GM15510 (cell line): ENCODE results near the gene MCM5.
A peak's percentile ranks its signal among the peaks of the same experiment; 100 is the strongest.

Source experiments
- POLR2A ChIP-seq: IDR thresholded peaks from 3 replicates; pipeline ENCODE4 v1.6.1; 2011; ENCODE audit warnings: borderline replicate concordance; ENCODE audit not compliant: insufficient read length; ENCODE audit errors: extremely low read depth

Gene MCM5

DNA sequence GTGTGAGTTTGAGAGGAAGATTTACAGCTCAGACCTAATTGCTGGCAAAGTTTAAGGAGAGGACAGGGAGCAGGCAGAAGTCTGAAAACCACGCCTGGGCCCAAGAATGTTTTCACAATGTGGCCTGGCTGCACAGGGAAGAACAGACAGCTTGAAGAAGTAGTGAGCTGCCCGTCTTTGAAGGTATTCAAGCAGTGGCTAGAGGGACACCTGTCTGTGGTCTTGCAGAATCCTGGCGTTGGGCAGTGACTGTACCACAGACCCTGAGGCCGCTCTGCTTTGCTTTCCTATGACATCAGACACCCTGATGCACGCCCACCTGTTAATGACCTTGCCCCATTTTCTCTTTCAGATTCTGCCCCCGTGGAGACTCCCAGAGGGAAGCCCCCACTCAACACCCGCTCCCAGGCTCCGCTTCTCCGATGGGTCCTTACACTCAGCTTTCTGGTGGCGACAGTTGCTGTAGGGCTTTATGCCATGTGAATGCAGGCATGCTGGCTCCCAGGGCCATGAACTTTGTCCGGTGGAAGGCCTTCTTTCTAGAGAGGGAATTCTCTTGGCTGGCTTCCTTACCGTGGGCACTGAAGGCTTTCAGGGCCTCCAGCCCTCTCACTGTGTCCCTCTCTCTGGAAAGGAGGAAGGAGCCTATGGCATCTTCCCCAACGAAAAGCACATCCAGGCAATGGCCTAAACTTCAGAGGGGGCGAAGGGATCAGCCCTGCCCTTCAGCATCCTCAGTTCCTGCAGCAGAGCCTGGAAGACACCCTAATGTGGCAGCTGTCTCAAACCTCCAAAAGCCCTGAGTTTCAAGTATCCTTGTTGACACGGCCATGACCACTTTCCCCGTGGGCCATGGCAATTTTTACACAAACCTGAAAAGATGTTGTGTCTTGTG lies 6.6 kb upstream of the MCM5 start:
- TF ChIP-seq POLR2A: no peak

DNA sequence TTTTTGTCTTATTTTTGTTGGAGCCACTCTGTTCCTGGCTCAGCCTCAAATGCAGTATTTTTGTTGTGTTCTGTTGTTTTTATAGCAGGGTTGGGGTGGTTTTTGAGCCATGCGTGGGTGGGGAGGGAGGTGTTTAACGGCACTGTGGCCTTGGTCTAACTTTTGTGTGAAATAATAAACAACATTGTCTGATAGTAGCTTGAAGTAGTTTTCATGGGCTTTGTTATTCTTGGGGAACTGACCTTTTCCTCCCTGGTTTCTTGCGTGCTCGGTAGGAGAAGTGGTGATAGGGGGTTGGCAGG lies 6.0 kb upstream of the MCM5 start:
- TF ChIP-seq POLR2A: no peak

DNA sequence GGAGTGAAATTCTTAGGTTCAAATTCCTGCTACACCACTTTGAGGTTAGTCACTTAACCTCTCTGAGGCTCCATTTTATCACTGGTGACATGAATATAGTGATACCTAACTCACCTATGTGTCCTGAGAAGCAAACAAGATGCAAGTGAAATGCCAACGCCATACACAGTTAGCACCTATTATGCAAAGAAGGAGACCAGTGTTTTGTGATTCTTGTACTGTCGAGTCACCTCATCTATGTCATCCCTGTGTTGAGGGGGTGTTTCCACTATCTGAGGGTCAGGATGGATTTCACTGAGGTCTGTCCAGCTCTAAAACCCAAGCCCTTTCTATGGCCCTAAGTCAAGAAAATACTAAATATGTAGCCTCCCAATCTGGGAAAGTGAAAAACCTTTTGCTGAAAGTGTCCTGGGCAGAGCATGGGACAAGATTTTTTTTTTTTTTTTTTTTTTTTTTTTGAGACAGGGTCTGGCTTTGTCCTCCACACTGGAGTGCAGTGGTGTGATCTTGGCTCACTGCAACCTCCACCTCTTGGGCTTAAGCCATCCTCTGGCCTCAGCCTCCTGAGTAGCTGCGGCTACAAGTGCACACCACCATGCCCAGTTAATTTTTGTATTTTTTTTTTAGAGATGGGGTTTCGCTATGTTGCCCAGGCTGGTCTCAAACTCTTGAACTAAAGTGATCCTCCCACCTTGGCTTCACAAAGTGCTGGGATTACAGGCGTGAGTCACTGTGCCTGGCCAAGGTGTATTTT lies 5.0 kb upstream of the MCM5 start:
- TF ChIP-seq POLR2A: no peak

DNA sequence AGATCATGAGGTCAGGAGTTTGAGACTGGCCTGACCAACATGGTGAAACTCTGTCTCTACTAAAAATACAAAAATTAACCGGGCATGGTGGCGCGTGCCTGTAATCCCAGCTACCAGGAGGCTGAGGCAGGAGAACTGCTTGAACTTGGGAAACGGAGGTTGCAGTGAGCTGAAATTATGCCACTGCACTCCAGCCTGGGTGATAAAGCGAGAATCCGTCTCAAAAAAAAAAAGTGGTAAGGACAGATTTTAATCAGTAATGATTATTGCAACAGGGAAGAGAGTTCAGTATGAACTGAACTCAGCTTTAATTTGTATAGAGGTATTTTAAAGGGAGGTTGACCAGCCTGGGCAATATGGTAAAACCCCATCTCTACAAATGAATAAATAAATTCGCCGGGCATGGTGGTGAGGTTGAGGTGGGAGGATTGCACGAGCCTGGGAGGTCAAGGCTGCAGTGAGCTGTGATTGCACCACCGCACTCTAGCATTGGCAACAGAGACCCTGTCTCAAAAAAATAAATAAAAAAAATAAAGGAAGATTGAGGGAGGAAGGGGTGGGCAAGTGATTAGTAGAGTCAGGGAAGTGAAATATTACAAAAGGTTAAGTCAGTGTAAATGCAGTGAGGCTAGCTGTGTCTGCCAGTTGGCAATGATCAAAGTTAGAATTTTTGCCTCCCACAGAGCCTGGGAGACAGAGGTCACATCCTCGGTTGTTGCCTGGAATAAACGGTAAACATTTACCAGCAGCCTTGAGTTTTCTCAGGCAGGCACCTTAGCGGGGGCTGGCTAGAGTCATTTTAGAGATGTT lies 2.6 kb upstream of the MCM5 start:
- TF ChIP-seq POLR2A: no peak

DNA sequence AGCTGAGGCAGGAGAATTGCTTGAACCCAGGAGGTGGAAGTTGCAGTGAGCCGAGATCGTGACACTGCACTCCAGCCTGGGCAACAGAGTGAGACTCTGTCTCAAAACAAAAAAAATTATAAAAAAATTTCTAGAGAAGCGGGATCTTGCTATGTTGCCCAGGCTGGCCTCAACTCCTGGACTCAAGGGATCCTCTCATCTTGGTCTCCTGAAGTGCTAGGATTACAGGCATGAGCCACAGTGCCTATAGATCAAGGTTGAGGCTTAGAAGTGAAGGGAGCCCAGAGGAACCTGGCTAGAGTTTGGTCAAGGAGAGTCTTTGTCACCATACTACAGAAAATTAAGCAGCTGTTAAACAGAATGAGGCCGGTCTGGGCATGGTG lies 1.4 kb upstream of the MCM5 start:
- TF ChIP-seq POLR2A: no peak

DNA sequence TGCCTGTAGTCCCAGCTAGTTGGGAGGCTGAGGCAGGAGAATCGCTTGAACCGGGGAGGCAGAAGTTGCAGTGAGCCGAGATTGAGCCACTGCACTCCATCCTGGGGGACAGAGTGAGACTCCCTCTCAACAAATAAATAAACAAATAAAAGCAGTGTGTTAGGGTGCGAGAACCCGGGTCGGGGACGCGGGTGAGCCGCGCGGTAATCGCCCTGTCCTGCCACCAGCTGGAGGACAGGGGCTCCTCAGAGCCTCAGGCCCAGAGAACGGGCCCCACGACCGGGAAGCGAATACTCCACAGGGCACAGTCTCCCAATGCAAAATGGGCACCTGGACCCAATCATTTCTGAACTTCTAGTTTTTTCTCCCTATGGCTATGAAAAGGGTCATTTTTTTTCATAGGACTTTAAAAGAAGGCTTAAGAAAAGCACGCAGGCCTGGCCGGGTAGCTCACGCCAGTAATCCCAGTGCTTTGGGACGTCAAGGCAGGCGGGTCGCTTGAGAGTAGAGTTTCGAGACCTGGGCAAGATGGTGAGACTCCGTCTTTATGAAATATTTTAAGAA lies 744 bp upstream of the MCM5 start:
- TF ChIP-seq POLR2A: no peak

DNA sequence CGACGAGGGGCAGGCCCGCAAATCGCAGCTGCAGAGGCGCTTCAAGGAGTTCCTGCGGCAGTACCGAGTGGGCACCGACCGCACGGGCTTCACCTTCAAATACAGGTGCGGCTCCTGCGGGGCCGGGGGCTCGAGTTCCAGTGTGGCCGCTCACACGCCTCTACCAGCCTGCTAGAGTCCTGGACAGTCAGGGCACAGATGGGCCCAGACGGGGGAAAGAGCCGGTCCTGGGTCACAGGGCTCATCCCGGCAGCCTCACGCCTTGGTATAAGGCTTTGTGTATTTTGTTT lies 506 bp downstream of the MCM5 start:
- TF ChIP-seq POLR2A: no peak

DNA sequence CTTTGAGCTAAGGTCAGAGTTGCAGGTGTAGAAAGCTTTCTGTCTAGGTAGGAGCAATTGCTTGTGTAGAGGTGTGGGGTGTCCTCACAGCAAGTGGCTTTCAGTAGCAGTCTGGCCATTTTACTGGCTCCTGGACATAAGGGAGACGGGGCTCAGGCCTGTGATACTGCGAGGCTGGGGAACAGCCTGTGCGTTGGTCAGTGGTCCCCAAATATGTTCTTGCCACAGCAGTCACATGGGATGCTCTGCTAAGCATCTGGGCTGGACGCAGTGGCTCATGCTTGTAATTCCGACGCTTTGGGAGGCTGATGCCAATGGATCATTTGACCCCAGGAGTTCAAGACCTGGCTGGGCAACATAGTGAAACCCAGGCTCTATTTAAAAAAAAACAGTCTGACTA lies 1.9 kb downstream of the MCM5 start:
- no peak for TF ChIP-seq POLR2A

DNA sequence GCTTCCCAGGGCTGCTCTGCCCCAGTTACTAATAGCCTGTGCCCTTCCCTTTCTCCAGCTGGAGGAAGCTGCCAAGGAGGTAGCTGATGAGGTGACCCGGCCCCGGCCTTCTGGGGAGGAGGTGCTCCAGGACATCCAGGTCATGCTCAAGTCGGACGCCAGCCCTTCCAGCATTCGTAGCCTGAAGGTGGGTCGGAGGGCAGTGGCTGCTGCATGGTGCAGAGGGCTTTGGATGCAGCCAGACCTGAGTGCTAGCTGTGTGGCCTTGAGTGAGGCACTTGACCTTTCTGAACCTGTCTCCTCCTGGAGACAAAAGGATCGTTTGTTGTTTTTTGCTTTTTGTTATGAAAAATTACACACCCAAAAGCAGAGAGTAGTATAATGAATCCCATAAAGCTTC lies 3.4 kb downstream of the MCM5 start:
- TF ChIP-seq POLR2A: no peak

DNA sequence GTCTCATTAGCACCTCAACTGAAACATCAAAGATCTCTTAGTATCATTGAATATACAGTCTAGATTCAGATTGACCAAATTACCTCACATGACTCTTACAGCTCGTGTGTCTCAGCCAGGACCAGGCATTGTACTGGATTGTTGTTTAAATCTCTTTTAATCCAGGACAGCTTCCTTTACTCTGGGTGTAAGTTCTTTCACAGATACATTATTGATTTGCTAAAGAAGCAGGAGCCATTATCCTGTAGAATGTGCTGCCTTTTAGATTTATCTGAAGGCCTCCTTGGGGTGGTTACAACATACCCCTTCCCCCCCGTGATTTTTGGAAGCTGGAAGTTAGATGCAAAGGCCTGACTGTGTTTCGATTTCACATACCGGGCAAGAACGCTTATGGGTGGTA lies 4.2 kb downstream of the MCM5 start:
- no peak for TF ChIP-seq POLR2A

DNA sequence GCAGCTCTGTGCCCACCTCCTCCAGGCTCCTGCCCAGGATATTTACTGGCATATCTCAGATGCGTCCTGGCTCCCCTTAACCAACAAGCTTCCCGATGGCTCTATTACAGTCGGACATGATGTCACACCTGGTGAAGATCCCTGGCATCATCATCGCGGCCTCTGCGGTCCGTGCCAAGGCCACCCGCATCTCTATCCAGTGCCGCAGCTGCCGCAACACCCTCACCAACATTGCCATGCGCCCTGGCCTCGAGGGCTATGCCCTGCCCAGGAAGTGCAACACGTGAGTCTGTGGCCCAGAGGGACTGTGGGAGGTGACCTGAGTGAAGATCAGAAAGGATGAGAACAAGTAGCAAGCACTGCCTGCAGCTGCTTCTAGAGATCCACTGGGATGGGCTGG lies 6.5 kb downstream of the MCM5 start:
- TF ChIP-seq POLR2A: no peak

DNA sequence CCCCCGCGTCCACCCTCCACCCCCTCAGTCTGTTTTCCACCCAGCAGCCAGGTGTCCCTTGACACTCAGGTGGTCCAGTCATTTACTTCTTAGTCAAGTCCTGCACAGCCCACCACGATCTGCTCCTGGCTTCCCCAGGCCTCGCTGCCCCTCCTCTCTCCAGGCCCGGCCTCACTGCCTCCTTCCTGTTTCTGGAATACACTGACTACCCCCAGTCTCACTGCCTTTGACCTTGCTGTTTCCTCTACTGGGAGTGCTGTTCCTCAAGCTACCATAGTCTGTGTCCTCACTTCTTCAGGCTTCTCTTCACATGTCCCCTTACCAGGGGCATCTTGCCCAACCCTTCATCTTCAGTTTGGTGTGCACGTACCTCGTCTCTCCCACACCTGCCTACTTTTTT lies 7.4 kb downstream of the MCM5 start:
- TF ChIP-seq POLR2A: no peak

DNA sequence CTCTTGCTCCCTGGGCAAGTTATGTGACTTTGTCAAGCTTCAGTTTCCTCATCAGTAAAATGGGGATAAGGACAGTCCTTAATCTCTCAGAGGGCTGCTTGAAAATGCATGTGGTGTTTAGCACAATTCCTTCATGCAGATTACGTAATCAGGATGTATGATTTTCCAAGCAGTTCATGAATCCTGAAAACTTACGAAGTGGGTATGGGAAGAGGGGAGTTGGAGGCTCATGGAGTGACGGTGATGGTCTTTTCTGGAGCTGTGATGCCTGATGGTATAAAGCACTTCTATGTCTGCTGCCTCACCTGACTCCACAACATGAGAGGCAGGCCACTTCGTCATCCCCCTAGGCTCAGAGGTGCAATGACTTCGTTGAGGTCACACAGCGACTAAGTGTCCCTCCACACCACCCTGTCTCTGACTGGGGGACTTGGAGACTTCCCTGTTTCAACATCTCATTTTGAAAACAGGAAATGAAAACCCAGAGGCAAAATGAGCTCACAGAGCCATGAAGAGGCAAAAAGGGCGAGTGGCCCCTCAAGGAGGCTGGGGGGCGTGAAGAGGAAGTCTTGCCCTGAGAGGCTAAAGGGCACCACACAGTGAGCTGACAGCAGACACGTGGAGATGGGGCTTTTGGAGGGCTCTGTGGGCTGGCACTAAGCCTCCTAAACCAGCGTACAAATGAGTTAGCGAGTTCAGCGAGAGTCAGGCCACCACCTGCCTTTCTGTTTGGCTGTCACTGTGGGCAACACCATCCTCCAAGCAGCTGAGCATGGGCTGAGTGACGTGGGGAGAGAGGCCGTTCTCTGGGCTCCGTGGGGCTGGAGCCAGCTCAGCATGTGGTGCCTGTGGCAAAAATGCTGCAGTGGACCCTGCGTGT lies 10.1 kb downstream of the MCM5 start:
- TF ChIP-seq POLR2A: peak; percentile 27

DNA sequence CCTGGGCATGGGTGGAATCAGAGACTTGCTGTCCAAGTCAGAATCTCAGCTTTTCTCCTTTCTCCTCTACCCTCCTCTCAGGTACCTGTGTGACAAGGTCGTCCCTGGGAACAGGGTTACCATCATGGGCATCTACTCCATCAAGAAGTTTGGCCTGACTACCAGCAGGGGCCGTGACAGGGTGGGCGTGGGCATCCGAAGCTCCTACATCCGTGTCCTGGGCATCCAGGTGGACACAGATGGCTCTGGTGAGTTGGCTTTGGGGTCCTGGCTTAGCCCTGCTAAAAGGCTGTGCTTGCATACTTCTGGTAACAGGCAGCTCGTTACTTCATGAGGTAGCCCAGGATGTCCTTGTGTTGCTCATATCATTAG lies 10.7 kb downstream of the MCM5 start:
- TF ChIP-seq POLR2A: no peak
